HG03520 (cell line): ENCODE results near the gene DCP1A.
"Not testable (repeated sequence)": the region's sequence is repeated elsewhere in the genome, so short reads cannot be mapped to it uniquely, and the experiment has no call there.

Source experiments
- ATAC-seq: cut with Tn5 transposase; IDR thresholded peaks from one replicate; pipeline ENCODE4 v1.9.1; 2021; ENCODE audit warnings: mild to moderate bottlenecking, moderate library complexity; ENCODE audit not compliant: unreplicated experiment

The DCP1A gene

GRCh38 chr3:53347261-53348064 is at the start of gene DCP1A:
DCP1A (minus strand) TSS chr3:53347543; CDS start chr3:53347517, 26 bp downstream.
- peak; percentile 94 for ATAC-seq

GRCh38 chr3:53384465-53385423 is 37.4 kb upstream of the DCP1A start:
- no peak for ATAC-seq

- ATAC-seq, result no peak
Observed at GRCh38 chr3:53382106-53382505, 34.8 kb upstream of the DCP1A start.

- ATAC-seq, result no peak
Observed at GRCh38 chr3:53380306-53380705, 33.0 kb upstream of the DCP1A start.

- ATAC-seq, result no peak
Observed at GRCh38 chr3:53379898-53380297, 32.6 kb upstream of the DCP1A start.

GRCh38 chr3:53377794-53378193 is 30.5 kb upstream of the DCP1A start:
- ATAC-seq, result no peak

GRCh38 chr3:53376679-53377078 is 29.3 kb upstream of the DCP1A start:
- no peak for ATAC-seq

GRCh38 chr3:53375019-53375418 is 27.7 kb upstream of the DCP1A start:
- ATAC-seq, result no peak

GRCh38 chr3:53370719-53371118 is 23.4 kb upstream of the DCP1A start:
- ATAC-seq, result not testable (repeated sequence)

- ATAC-seq, result no peak
Observed at GRCh38 chr3:53361852-53362251, 14.5 kb upstream of the DCP1A start.

GRCh38 chr3:53357458-53357857 is 10.1 kb upstream of the DCP1A start:
- ATAC-seq, result no peak

- no peak for ATAC-seq
Observed at GRCh38 chr3:53354945-53355498, 7.7 kb upstream of the DCP1A start.

- ATAC-seq, result no peak
Observed at GRCh38 chr3:53353202-53353601, 5.9 kb upstream of the DCP1A start.

GRCh38 chr3:53350652-53351051 is 3.3 kb upstream of the DCP1A start:
- ATAC-seq, result no peak

- not testable (repeated sequence) for ATAC-seq
Observed at GRCh38 chr3:53348118-53348517, 775 bp upstream of the DCP1A start.

GRCh38 chr3:53346922-53347260 is 452 bp downstream of the DCP1A start:
- no peak for ATAC-seq

GRCh38 chr3:53346514-53346913 is 829 bp downstream of the DCP1A start:
- ATAC-seq, result no peak

GRCh38 chr3:53342353-53342752 is 5.0 kb downstream of the DCP1A start:
- ATAC-seq, result no peak

GRCh38 chr3:53337167-53337940 is 10.0 kb downstream of the DCP1A start:
- ATAC-seq, result no peak

GRCh38 chr3:53334742-53335141 is 12.6 kb downstream of the DCP1A start:
- ATAC-seq, result no peak

GRCh38 chr3:53331871-53332270 is 15.5 kb downstream of the DCP1A start:
- no peak for ATAC-seq
